ENCODE results near the gene CATSPER1.

CATSPER1 gene

DNA sequence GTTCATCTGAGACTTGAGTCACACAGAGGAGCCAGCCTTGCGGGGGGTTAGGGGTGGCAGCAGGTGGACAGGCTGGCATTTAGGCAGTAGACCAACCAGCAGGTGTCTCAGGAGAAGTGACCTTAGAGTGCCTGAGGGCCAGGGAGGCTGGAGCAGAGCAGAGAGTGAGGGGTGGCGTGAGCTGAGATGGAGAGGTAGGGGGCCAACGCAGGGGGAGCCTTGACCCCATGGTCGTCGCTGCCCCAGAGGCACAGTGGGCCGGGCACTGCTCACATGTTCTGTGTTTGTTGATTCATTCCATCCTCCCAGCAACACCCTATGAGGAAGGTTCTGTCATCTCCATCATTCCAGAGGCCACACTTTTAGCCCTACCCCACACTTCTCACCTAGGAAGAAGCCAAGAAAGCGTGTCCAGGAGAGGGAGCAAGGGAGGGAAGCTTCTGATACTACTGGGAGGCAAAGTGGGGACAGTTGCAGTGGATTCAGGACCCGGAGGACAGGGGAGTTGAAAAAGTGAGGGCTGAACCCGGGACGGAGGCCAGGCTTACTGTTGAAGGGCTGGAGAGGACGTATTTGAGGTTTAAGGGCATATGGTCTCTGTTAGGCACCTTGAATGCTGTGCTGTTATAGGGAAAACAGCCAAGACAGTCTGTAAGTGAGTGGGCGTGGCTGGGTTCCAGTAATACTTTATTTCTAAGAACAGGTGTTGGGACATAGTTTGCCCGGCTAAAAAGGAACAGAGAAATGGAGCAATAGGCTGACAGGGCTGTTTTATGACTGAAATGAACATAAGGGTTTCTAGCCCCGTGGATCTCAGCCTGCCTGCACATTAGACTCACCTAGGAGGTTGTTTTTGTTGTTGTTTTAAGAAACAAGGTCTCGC is 57.4 kb downstream of the CATSPER1 start:
- no peak for DNase-seq

- no peak for DNase-seq
Measured at GRCh38 chr11:65967329-65967934, 58.8 kb downstream of the CATSPER1 start.

All from NCI-H2081 (cell line).